GM19468 (cell line): ENCODE data around the gene NDUFV3.
"Not testable (repeated sequence)": the region's sequence is repeated elsewhere in the genome, so short reads cannot be mapped to it uniquely, and the experiment has no call there.

Experiments
- ATAC-seq: cut with Tn5 transposase; IDR thresholded peaks from one replicate; pipeline ENCODE4 v1.9.1; 2021; ENCODE audit warnings: mild to moderate bottlenecking, moderate library complexity, moderate number of reproducible peaks; ENCODE audit not compliant: unreplicated experiment; ENCODE audit errors: extremely low read depth

Gene NDUFV3

GRCh38 chr21:42931560-42932235 is 38.6 kb downstream of the NDUFV3 start:
- ATAC-seq, result no peak

- not testable (repeated sequence) for ATAC-seq
Observed at GRCh38 chr21:42932378-42933136, 39.4 kb downstream of the NDUFV3 start.

- ATAC-seq, result not testable (repeated sequence)
Observed at GRCh38 chr21:42933137-42933970, 40.2 kb downstream of the NDUFV3 start.

GRCh38 chr21:42933973-42934372 is 40.9 kb downstream of the NDUFV3 start:
- ATAC-seq, result not testable (repeated sequence)

- ATAC-seq, result not testable (repeated sequence)
Observed at GRCh38 chr21:42936360-42936759, 43.3 kb downstream of the NDUFV3 start.

GRCh38 chr21:42937034-42937940 is 44.2 kb downstream of the NDUFV3 start:
- not testable (repeated sequence) for ATAC-seq

GRCh38 chr21:42937960-42938605 is 45.0 kb downstream of the NDUFV3 start:
- no peak for ATAC-seq

GRCh38 chr21:42938606-42938995 is 45.5 kb downstream of the NDUFV3 start:
- ATAC-seq, result not testable (repeated sequence)

- no peak for ATAC-seq
Observed at GRCh38 chr21:42939582-42940413, 46.7 kb downstream of the NDUFV3 start.

GRCh38 chr21:42941696-42942085 is 48.6 kb downstream of the NDUFV3 start:
- ATAC-seq, result no peak

- ATAC-seq, result no peak
Observed at GRCh38 chr21:42942244-42942643, 49.1 kb downstream of the NDUFV3 start.

- not testable (repeated sequence) for ATAC-seq
Observed at GRCh38 chr21:42949094-42949755, 56.1 kb downstream of the NDUFV3 start.

GRCh38 chr21:42951193-42951592 is 58.1 kb downstream of the NDUFV3 start:
- not testable (repeated sequence) for ATAC-seq

GRCh38 chr21:42956824-42957630 is 63.9 kb downstream of the NDUFV3 start:
- no peak for ATAC-seq

- ATAC-seq, result not testable (repeated sequence)
Observed at GRCh38 chr21:42958122-42958521, 65.0 kb downstream of the NDUFV3 start.

GRCh38 chr21:42959728-42960127 is 66.6 kb downstream of the NDUFV3 start:
- no peak for ATAC-seq

GRCh38 chr21:42962380-42963007 is 69.4 kb downstream of the NDUFV3 start:
- no peak for ATAC-seq
